ENCODE measurements around the gene ZDHHC17.

DNA sequence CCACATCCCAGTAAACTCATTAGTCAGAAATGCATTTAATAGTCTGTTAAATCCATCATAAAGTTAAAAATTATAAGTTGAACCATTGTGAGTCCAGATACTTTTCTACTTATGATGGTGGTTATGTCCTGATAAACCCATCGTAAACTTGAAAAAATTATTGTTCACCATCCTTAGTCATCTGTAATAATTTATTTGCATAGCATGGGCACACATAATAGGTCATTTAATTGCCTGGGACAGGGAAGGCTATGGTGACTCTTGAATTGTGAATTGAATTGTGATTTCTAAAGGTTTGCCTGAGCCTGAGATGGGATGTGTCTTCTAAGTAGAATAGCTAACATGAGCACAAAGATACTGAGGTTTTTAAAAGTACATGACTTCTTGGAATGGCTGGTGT lies 21.5 kb downstream of the ZDHHC17 start:
- TF ChIP-seq POLR2A (IDR thresholded peaks at IDR 0.05) (no peak), CTCF (IDR thresholded peaks at IDR 0.05) (no peak)
